ENCODE measurements around the gene RIC1. TPM values are rescaled to one million over a fixed set of nuclear protein-coding genes. Genes with fewer than 3 reads are reported as not detected.

The RIC1 gene
- total and polyA plus RNA-seq, 9 of the 15 experiments (the other 6 are each of a cell fraction or from before 2014, with no cell fraction given): 3.2 to 25.8 (median 15.0) TPM

- H3K79me2 ChIP-seq (ENCODE audit: control insufficient read depth, insufficient read depth, low read length): peaks cover 92% of the 10 kb centered on the region
- H3K4me3 ChIP-seq: no peak overlapping the region
- no TSS peak for BruUV-seq (replicated peaks)
- H3K9me1 ChIP-seq (ENCODE audit: control insufficient read depth, insufficient read depth, low read length): no peaks in the 10 kb centered on the region
- DNase-seq (ENCODE audit: extremely low read depth in 1 of 4, low spot score in 3 of 4) (no peak), FAIRE-seq (no peak), ATAC-seq (no peak; the same call in 2 of the 3 replicates)
- 93% methylated on average over 2 of the region's 2 CpGs for WGBS (ENCODE audit: insufficient coverage, low coverage, missing lambda C conversion rate)
- intact Hi-C loops (cut with micrococcal nuclease): no loop called here
- no peaks in the 10 kb centered on the region; a peak in 1 of 5 replicates for H3K4me1 ChIP-seq (replicated peaks in 1 of 2; ENCODE audit: control insufficient read depth in 2 of 2, insufficient read depth in 2 of 2, low read length in 2 of 2)
- no peak overlapping the region for H3K4me2 ChIP-seq (ENCODE audit: insufficient read depth, low read length)
- no peak overlapping the region for H2AFZ ChIP-seq (ENCODE audit: low read depth, low read length)
- in situ Hi-C loops (cut with MboI): no loop called here
- ChIA-PET CTCF (ENCODE audit: low intra/inter-chr PET ratio) (no interaction called here), POLR2A (no interaction called here)
- no peaks in the 10 kb centered on the region for H3K27me3 ChIP-seq (ENCODE audit: control insufficient read depth in 2 of 2, insufficient read depth in 2 of 2, low read length in 2 of 2)
- H3K9ac ChIP-seq (ENCODE audit: insufficient read depth in 1 of 2, low read depth in 2 of 2, low read length in 2 of 2): no peak overlapping the region
- no peak overlapping the region for H3K27ac ChIP-seq (ENCODE audit: extremely low read depth, low read depth, low read length)
- no peaks in the 10 kb centered on the region for H3K36me3 ChIP-seq (ENCODE audit: control insufficient read depth, insufficient read depth, low read length)
- H3K9me3 ChIP-seq (replicated peaks; ENCODE audit: control insufficient read depth, insufficient read depth, low read depth, low read length): peaks cover 8% of the 10 kb centered on the region
- H4K20me1 ChIP-seq (replicated peaks; ENCODE audit: control insufficient read depth, insufficient read depth, low read length): no peaks in the 10 kb centered on the region
- TF ChIP-seq FOXP4 (CRISPR knock-in tag; IDR thresholded peaks at IDR 0.05; ENCODE audit: borderline replicate concordance): no peak
- TF ChIP-seq E2F4 (CRISPR knock-in tag; IDR thresholded peaks at IDR 0.05; ENCODE audit: low read depth): no peak
- no peak for TF ChIP-seq TFAP4 (CRISPR knock-in tag; IDR thresholded peaks at IDR 0.05; ENCODE audit: borderline replicate concordance)
- TF ChIP-seq ZNF395 (CRISPR knock-in tag; IDR thresholded peaks at IDR 0.05): no peak
- no peak for TF ChIP-seq CBX5 (IDR thresholded peaks at IDR 0.05; ENCODE audit: borderline replicate concordance, low read depth)
- TF ChIP-seq KLF6 (CRISPR knock-in tag; IDR thresholded peaks at IDR 0.05; ENCODE audit: borderline replicate concordance): no peak
- no peak for TF ChIP-seq CCNT2 (IDR thresholded peaks at IDR 0.05; ENCODE audit: borderline replicate concordance, extremely low read depth, insufficient read length, low read depth, low read length)
- TF ChIP-seq PHTF2 (CRISPR knock-in tag; IDR thresholded peaks at IDR 0.05): no peak
- no peak for TF ChIP-seq ZNF124 (CRISPR knock-in tag; IDR thresholded peaks at IDR 0.05)
- TF ChIP-seq ZNF184 (CRISPR knock-in tag; IDR thresholded peaks at IDR 0.05): no peak
- TF ChIP-seq E2F3 (CRISPR knock-in tag; IDR thresholded peaks at IDR 0.05): no peak
Measured at GRCh38 chr9:5650356-5651105, 21.6 kb downstream of the RIC1 start.
